Fibroblast of villous mesenchyme (primary cell): Measurements from ENCODE around the gene SPDEF. TPM values are rescaled to one million over a fixed set of nuclear protein-coding genes. Genes with fewer than 3 reads are reported as not detected.

Source experiments
- DNase-seq: peaks from one replicate; pipeline ENCODE4 v3.0.0-alpha.2; 2010; ENCODE audit warnings: low read depth
- H3K4me3 ChIP-seq: 2 replicates; pipeline ENCODE4 v1.5.1; 2011; ENCODE audit warnings: low read depth, mild to moderate bottlenecking, low read length
- total RNA-seq: library from RNA; depleted of rRNA; stranded (reverse); fragments of >200 nt; gene quantifications from 2 replicates; pipeline ENCODE4 v1.2.3, GENCODE V29; 2012
- TF ChIP-seq, protein P1 (sequence below): IDR thresholded peaks from 2 replicates; pipeline ENCODE4 v1.5.1; 2012; ENCODE audit warnings: low read depth, mild to moderate bottlenecking, low read length; ENCODE audit not compliant: insufficient read depth

Gene SPDEF
- total RNA-seq, 1 donor = under 0.01 TPM

DNA sequence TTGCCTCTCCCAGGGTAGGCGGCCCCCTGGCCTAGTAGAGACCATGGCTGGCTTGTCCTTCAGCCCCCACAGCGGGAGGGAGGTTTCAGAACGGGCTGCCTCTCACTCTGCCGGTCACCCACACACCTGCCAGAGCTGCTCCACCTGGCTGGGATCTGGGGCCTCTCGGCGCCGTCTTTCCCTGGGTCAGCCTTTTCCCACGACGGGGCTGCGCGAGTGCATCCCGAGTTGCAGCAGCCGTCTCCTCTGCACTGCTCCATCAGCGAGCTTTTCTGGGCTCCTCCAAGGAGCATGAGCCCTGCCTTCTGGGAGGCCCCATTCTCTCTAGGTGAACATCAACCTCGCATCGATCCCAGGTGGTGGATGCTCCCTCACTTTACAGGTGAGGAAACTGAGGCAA lies 15.9 kb upstream of the SPDEF start:
- TF ChIP-seq, protein P1, sequence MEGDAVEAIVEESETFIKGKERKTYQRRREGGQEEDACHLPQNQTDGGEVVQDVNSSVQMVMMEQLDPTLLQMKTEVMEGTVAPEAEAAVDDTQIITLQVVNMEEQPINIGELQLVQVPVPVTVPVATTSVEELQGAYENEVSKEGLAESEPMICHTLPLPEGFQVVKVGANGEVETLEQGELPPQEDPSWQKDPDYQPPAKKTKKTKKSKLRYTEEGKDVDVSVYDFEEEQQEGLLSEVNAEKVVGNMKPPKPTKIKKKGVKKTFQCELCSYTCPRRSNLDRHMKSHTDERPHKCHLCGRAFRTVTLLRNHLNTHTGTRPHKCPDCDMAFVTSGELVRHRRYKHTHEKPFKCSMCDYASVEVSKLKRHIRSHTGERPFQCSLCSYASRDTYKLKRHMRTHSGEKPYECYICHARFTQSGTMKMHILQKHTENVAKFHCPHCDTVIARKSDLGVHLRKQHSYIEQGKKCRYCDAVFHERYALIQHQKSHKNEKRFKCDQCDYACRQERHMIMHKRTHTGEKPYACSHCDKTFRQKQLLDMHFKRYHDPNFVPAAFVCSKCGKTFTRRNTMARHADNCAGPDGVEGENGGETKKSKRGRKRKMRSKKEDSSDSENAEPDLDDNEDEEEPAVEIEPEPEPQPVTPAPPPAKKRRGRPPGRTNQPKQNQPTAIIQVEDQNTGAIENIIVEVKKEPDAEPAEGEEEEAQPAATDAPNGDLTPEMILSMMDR = no peak
- H3K4me3 ChIP-seq = no peak overlapping the region
- no peak for DNase-seq

DNA sequence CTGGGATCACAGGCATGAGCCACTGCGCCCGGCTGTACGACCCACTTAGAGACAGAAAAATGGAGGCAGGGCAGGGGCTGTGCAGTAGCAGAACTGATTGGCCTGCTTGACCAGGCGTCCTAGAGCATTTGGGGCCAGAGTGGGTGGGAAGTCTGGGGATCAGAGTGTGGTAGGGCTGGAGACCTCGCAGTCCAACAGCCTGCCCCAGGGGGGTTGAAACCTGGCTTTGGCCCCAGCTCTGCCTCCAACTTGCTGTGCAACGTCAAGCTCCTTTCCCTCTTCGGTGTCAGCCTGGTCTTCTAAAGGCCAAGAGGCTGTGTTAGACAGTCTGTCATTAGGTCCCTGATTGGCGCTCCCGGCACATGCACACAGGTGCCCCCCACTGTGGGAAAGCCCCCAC lies 15.3 kb upstream of the SPDEF start:
- H3K4me3 ChIP-seq = no peak overlapping the region
- DNase-seq = no peak
- TF ChIP-seq, protein P1 = no peak

DNA sequence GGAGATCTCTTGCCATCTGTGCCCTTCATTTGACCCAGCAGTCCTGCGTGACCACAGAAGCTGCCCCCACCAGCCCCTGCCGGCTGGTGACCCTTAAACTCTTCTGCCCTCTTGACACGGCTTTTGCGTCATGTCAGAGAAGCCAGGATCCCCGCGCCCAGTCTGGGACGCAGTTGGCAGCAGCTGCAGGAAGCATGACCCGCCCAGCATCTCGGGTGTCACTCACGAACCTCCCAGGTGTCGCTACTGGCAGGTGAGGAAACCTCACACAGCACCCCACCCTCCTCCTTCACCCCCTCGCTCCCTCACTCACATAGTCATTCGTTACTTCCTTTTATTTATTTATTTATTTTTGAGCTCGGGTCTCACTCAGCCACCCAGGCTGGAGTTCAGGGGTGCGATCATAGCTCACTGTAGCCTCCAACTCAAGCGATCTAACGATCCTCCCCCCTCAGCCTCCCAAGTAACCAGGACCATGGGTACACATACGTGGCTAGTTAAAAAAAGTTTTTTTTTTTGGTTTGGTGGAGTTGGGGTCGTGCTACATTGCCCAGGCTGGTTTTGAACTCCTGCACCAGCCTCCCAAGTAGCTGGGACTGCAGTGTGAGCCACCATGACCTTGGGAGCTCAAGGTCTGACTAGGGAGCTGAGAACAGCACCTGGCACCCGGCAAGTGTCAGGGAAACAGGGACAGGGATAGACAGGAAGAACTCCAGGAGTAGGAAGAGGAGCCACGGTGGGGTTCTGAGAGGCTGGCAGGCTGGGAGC lies 14.1 kb upstream of the SPDEF start:
- TF ChIP-seq, protein P1 = no peak
- no peak for DNase-seq
- no peak overlapping the region for H3K4me3 ChIP-seq

DNA sequence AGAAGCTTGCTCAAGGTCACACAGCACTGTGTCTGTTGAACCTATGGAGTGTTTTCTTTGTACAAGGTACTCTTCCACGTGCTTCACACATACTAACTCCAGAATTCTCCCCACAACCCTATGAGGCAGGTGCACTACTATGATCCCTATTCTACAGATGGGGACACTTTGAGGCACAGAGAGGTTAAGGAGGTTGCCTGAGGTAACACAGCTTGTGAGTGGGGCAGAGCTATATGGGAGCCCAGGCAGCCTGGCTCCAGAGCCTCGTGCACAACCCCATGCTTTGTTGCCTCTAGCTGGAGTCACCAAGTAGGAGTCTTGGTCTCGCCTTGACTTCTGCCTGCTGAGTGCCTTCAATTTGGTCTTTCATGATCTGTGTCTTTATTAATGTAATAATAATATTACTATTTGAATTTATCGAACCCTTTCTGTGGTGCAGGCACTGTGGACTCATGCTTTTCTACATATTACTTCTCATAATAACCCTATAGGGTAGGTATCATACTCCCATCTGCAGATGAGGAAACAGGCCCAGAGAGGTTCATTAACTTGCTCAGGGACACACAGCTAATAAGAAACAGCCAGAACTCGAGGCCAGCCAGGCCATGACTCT lies 13.3 kb upstream of the SPDEF start:
- no peak overlapping the region for H3K4me3 ChIP-seq
- DNase-seq = no peak
- TF ChIP-seq, protein P1 = no peak

DNA sequence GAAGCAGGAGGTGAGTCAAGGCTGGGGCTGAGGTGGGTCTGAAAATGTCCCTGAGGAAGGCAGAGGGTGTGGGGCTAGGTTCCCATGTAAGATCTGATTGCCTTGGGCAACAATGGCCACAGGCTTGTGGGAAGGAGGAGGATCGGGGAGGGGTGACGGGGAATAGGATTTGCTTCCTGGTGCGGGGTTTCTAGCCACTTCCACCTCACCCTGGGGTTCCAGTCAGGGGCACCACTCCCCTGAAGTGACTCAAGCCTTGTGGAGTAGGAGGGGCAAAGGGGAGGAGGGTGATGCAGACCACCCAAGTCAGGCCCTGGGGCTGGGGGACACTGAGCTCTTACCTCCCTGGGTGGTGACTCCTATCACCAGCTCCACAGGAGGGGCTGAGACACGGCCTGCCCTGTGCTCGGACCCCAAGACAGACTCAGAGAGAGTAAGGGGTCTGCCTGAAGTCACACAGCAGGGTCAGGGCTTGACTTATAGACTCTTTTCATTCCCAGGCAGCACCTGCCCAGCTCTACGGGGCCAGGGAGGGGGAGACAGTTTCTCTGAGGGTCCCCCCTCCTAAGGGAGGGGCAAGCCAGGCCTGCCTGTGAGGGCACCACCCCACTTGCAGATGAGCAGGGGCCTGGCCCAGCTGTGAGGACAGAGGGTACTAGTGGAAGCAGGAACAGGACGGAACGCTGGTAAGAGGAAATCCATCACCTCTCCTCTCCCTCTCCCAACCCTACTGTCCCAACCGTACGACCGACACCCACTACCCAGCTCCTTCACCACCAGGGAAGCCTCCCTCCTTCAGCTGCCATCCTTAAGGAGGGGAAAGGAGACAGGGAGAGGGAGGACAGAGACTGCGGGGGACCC lies 12.4 kb upstream of the SPDEF start:
- no peak overlapping the region for H3K4me3 ChIP-seq
- peak; percentile 61 for DNase-seq
- TF ChIP-seq, protein P1 = no peak

DNA sequence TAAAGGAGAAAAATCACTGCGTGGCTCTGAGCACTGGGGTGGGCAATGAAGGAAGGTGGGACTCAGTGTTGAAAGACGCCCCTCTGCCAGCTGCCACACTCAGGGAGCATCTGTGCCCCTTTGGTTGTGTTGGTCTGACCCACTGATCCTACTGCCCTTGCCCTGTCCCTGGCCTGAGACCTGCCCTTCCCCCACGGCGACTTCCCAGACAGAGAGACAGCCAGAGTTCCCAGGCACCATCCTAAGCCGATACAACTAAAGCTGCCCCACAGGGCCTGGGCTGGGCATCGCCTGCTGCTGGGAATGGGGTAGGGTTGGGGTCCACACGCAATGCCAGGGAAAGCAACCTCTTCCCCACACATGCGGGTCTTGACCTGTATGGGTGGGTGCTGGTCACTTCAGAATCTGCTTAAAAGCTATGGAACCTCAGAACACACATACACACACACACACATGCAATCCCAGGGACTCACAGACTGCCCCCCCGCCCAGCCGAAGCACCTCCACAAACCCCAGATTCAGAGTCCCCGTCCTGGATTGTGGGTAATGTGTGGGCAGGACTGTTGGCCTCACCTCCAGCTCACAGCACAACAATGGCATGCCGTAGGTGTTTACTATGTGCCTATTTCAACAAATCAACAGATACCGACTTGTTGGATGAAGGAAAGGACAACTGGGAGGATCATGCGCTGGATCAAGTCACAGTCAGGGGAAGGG lies 10.9 kb upstream of the SPDEF start:
- no peak for DNase-seq
- no peak overlapping the region for H3K4me3 ChIP-seq
- TF ChIP-seq, protein P1 = no peak
